Left forelimb (tissue), 1 donor: ENCODE measurements around the gene CFAP299.

Experiments used
- DNase-seq: peaks from one replicate; pipeline ENCODE4 v3.0.0-alpha.2; 2018; ENCODE audit warnings: low spot score

CFAP299 gene

DNA sequence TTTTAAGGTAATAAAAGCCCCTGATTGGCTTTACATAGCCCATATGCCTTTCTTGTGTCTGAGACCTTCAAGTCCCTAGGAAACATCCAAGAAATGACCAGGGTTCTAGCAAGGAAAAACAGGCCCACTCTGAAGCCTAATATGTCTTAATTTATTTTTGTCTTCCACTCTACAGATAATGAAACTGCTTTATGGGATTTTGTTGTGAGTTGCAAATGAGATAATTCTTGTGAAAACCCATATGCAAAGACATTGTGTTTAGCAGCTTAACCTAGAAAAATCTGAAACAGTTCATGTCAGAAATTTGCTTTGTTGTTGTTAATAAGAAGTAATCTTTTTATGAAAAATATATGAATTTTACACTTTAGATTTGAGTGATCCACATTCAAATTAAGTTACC, 504.3 kb downstream of the CFAP299 start:
- no peak for DNase-seq

DNA sequence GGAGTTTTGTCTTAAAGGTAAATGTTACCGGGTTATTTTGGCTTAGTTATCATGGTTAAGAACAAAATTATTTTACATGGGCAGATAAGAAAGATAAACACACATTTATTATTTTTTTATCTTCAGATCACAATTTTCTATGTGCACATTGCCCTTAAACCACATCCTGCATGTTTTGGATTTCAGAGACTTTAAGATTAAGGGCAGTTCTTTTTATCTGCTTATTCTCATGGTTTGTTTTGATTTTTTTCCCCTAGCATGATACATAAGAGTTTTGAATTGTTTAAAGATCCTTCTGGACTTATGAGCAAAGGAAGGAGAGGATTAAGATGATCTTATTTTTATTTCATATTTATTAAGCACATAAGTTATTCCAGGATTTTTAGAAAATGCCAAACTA, 504.9 kb downstream of the CFAP299 start:
- DNase-seq: no peak

DNA sequence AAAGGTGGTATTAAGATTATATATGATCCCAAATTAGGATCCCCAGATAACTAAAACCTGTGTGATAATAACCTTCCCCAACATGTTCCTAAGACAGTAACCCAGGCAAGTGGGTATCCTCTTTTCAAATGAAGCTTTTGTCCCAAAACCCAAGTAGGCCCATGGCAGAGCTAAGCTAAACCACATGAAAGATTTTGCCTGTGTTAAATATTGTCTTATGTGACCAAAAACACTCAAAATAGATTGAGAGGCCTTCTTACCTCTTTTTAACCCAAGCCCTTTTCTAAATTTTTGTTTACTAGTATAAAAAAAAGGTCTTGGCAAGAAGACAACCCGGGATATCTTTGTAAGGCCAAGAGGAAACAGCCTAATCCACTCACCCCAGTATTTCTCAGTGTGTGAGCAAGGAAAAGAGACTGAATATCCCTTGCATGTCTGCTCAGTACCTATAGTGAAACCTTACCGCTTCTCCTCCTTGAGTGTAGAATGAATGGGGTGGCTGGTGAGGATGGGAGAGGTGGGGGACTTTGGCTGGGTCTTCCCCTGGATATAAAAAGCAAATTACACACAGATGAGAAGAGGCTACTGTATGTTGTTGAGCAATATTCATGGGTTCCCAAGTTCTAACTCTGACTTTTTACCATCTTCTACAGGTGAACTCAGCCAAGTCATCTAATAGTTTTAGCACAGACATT, 506.2 kb downstream of the CFAP299 start:
- DNase-seq: no peak

DNA sequence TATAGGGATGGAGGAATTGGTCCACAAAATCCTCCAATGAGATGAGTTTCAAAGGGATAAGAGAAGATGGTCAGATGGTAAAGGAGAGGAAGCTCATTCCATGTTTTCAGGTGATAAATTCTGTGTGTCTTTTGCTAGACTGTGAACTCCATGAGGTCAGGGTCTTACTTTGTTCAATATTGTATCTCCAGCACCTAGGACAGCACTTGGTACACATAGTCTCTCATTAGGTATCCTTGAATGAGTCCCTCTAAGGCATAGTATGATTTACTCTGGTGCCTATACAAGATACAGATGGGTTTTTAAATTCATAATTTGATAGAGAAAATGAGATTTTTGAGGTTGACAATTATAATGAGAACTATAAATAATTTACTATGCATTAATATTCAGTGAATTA, 510.7 kb downstream of the CFAP299 start:
- DNase-seq: no peak

DNA sequence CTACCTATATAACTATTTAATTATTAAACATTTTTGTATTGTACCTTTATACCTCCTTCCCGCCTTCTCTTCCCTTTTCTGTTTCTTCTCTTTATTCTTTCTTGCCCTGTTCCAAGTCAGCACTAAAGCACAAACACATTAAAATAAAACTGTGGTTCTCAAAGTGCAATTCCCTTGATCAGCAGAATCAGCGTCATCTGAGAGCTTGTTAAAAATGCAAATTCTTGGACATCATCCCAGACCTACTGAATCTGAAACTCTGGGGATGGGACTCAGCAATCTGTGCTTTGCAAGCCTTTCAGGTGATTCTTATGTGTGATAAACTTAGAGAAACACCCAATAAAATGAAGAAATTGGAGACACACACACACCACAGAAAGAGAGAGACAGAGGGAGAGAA, 516.5 kb downstream of the CFAP299 start:
- DNase-seq: no peak

DNA sequence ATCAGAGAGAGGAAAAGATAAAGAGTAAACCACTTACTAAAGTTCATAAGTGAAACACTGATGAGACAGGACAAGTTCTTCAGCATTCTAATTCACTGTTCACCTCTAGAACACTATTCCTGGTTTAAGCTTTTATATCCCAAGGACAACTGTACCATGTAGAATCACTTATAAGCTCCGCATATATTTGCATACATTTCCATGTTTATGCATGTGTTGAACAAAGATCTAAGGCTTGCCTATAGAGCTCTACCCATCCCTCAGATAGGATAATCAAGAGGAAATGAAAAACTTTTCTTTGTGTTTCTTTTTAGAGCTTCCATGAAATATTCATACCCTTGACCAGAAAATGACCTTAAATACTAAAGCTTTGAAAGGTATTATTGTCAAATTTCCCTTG, 538.0 kb downstream of the CFAP299 start:
- no peak for DNase-seq

DNA sequence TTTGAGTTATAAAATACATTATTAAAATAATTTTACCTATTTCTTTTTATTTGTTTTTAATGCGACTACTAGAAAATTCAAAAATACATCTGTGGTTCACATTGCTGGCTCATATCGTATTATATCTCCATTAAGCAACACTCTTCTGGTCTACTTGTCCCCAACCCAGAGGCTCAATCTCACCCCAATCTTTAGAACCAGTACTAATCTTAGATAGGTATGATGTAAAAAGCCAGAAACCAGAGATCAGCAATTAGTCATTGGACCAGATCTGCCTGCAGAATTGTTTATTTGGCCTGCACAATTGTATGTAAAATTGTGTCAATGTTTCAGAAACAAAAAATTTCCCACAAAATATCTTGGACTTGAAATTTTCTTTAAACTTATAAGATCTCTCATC, 539.4 kb downstream of the CFAP299 start:
- DNase-seq: no peak

DNA sequence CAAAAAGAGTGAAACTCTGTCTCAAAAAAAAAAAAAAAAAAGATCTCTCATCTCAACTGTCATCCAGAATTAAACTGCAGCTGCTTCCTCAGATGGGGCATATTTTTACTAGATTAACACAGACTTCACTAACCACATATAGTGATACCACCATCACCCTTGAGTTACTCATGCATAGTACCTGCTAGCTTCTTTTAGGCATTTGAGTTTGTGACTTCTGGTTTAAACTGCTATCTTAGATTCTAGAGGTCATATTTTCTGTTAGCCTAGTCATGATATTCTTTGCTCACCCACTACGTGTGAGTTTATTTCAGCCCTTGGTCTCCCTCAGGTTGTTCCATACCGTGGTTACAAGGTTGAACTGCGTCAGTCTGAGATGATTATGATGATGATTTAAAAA, 540.1 kb downstream of the CFAP299 start:
- no peak for DNase-seq

DNA sequence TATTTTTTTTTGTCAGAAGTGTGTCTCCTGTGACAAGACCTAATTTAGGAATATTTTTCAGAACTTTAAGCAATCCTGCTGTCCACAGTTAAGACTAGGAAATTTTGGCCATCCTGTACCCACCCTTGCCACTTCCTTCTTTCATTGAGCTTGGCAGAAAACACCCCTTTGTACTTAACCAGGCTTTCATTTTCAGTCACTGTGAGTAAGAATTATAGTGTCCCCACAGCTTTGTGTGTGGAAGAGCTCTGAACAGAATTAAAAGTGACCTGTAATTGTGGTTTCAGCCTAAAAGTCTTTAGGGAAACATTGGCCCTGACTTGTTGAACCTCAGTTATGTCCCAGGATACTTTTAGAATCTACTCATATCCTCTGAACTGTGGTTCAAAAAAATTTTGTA, 541.3 kb downstream of the CFAP299 start:
- DNase-seq: no peak

DNA sequence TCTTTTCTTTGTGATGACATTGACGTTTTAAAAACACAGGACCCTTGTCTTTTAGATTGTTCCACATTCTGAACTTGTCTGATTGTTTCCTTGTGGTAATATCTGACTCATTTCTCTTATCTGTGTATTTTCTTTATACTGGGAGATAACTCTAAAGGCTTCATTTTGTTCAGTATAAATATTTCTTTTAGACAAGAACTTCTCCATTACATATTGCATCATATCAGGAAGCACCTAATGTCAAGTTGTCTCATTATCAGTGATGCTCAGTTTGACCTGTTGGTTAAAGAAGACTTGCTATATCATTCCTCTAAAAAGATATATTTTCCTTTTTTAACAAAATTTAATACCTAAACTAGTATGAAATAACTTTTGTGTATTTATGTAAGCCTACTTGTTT, 542.7 kb downstream of the CFAP299 start:
- no peak for DNase-seq

DNA sequence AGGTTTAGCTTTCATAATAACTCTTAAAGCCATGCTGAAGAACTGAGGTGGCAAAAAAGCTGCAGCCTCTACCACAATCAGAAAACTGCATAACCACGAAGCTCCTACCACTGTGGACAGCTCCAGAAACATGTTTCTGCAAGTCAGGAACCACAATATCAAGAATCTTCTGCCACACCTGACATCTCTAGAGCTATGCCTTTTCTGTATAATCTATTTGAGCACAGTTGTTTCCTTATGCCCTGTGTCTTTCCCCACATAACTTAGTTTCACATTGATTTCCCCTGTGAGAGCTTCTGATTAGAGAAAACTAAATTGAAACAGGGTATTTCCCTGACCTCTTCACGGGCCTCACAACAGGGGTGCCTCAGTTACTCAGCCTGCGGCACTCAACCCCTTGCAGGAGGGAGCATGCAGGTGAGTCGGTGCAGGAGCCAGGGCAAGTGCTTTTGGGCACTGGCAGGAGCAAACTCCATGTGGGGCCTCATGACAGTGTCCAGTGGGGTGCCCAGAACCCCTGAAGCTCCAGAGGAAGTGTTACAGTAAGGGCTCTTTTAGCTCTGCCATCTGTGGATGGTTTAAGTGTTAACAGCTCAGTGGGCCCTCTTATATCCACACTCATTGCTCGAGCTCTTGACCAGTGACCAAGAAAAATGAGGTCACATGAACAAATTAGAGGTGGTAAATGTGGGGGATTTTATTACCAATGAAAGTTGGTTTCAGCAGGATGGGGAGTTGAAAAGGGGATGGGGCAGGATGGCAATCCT, 562.2 kb downstream of the CFAP299 start:
- no peak for DNase-seq

DNA sequence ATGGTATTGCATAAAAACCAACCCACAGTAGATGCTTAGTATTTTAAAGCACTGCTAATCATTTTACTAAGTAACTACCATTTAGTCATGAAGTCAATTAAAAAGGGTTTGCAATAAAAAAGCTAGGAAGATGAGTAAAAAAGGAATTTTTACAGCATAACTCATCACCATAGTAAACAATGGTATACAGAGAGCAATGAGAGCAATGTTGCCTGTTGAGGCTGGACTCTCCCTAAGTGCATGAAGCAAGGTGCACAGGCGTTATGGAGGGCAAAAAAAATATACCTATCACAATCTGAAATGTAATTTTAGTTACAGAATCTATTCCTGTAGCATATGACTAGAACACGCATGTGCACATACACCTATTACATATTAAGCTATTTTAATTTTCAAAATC, 565.4 kb downstream of the CFAP299 start:
- no peak for DNase-seq

DNA sequence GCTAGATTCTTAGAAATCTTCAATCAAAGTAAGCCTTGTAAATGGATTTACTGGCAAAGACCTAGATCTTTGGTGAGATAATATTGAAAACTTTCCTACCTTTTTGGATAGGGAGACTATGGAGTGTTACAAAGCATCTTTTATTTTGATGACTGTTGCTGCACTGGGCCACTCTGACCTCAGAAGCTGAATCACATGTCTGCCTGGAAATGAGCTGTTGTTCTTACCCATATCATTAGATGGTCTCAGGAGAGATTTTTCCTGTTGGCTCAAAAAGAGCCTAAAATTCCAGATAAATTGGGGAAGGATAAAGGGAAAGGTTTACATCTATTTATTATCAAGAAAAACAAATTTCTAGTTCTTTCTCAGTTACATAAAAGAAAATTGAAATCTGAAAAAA, 567.5 kb downstream of the CFAP299 start:
- DNase-seq: no peak

DNA sequence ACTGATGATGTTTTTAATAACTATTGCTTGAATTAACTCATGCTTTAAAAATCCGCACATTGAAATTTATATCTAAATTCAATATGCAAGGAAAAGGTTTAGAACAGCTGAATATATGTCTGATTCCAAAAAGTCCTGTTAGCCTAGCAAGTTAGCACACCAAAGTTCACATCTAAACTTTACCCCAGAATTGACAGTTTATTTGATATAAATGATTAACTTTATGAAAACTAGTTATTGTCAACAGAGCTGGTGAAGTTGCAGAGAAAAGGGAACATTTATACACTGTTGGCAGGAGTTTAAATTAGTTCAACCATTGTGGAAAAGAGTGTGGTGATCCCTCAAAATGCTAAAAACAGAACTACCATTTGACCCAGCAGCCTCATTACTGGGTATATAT, 574.4 kb downstream of the CFAP299 start:
- no peak for DNase-seq

DNA sequence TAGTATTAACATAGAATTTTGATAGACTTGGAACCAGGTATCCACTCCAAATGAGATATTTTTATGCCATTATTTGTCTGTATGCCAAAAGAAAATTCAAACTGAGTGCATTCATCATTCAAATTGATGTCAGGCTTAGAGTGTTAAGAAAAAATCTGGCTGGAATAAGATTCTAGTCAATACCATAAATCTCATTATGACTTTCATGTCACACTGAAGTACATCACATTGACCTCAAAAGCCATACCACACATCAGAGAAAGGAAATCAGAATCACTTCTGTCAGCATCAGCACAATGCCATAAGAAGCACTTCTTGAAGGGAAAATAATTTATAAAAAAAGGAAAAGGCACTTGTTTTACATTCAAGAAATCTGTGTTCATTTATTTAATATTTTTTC, 575.9 kb downstream of the CFAP299 start:
- DNase-seq: no peak

DNA sequence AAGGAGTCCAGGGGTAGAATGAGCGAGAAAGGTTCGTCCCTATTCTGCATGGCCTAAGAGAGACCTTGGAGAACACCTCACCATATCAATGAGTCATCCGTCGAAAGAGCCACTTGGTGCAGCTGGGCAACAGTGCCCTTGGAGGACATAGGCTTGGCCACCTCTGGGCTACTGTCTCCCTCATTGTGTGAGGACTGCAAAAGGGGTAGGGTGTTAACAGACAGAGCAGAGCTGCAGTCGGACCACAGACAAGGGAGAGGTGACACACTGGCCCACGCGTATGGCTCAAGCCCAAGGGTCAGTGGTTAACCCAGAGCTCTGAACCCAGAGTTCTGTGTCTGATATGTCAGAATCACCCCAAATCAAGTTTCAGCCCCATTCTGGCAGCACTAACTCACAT, 576.8 kb downstream of the CFAP299 start:
- DNase-seq: no peak

DNA sequence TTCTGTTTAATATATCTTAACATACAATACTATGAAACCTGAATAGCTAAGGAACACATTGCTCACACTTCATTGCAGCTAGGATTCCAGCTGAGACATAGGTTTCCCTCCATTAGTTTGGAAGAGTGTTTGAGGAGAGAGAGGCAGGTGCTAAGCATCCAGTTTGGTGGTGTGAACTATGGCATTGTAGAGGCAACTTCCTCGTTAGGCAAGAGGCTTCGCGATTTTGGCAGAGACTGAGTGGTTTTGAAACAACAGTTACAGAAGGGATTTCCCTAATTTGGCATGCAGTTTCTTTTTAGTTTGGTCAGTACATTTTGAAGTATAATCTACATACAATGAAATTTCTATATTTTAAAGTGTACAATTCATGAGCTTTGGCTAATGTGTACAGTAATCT, 577.9 kb downstream of the CFAP299 start:
- DNase-seq: no peak

DNA sequence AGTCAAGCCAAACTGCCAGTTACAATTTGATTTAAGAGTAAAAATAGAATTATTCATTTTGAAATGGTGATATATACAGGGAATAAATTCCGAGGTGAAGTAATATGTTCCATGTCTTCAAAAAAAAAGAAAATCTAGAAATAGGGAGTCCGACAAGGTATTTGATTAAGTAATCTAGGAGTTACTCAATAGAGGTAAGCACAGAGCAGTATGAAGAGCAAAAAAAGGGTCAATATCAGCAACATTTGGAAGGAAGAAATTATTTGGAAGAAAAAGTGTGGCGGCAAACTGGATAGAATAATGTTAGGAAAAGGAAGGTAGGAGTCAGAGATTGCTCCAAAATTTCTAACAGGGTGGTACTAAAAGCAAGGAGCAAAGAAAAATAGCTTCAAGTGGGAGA, 581.2 kb downstream of the CFAP299 start:
- DNase-seq: no peak

DNA sequence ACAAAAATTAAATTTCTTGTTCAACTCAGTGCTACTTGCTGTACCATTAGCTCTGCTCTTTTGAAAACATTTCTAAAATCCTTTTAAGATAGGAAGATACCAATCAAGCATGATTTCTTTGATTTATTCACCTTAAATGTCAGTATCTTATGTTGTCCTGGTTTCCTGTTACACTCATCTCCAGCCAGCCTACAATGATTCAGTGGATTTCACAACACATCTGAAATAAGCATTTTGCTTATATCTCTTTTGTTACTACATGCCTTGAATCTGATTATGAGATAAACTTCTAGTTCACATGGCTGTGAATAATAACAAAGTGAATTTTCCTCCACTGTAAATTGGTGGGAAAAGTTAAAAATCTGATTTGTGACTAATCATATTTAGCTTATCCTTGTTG, 582.5 kb downstream of the CFAP299 start:
- no peak for DNase-seq

DNA sequence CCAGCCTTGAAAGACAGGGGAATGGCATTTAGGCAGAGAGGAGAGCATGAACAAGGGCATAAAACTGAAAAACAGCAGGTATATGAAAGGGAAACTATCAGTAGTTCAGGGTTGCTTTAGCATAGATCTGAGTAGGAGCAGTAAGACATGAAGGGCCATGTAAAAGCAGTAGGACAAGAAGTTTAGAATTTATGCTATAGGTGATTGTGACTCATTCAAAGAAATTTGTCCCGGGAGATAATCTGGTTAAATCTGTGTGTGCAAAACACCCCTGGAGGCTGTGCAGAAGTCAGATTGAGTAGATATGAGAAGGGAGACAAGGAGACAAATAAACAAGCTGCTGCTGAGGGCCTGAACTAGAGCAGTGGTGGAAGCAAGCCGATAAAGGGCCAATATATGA, 585.9 kb downstream of the CFAP299 start:
- DNase-seq: no peak

DNA sequence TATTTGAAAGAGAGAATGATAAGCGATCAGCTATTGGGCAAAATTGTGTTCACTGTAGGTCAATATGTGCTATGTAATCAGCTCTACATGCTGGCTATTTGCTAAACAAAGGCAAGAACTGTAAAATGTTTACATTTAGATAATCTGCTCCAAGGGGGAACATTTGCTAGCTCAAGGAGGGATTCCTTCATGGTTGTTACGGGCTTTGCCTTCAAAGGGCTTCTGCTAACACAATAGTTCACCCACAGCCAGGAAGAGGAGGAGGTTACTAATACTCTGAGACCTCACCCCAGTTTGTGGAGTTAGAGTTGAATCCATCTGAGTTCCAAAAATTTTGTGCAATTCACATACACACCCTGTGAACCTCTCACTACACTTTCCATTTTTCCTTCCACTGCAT, 587.4 kb downstream of the CFAP299 start:
- DNase-seq: no peak

DNA sequence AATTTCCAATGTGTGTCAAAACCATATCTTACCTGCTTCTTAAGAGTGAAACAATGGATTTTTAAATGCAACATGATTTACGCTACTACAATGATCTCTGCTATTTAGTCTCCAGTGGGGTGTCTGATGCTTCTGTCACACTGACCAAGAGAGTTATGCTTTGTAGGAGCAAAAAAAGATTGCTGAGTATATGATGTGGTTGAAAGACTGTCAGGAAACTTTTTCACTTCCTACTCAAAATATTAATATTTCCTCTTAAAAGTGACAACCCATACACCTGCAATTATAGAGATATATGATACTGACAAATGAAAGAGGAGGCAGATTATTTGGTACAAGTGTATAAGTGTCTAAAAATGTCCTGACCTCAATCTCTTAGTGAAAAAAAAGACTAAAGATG, 589.8 kb downstream of the CFAP299 start:
- DNase-seq: no peak

DNA sequence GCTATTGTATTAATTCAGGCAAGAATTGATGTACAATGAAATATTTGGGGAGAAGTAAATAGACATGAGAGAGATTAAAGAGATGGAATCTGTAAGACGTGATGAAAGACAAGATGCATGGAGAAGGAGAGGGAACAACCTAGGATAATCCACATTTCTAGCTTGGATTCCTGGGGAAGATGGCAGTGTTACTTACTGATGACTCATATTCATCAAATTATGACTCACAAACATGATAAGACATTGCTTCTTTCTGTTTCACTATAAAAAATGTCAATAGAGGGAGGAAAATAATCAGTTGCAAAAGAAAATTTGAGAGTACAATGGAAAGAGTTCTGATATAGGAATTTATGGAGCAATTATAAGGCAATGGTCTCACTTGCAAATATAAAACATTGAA, 590.9 kb downstream of the CFAP299 start:
- DNase-seq: no peak

DNA sequence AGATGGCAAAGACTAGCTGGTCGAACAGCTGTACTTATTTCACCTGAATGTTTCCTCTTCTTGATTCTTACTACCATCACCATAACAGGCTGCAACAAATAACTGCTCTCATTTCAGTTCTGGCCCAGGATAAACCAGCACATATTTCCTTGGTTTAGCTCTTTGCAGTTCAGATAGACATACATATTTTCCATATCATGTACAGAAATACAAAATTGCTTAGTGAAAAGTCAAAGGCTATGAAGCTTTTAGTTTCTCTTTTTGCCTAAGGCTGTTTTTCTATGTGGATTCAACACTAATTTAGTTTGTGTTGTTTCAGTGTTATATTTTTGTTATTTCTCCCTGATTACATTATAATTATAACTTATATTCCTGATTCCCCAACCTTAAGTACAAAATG, 591.4 kb downstream of the CFAP299 start:
- no peak for DNase-seq
